DMS114 treated with DMSO at 0.1 percent for 48 hours (cell line): ENCODE data around the gene NXPE3.
"Not testable (repeated sequence)": the region's sequence is repeated elsewhere in the genome, so short reads cannot be mapped to it uniquely, and the experiment has no call there.

ENCODE experiments used
- DNase-seq: peaks from one replicate; lab custom pipeline; 2025; ENCODE audit not compliant: unreplicated experiment; lab: John Stamatoyannopoulos, UW

Gene NXPE3

GRCh38 chr3:101851072-101851770 is 72.2 kb downstream of the NXPE3 start:
- no peak for DNase-seq

GRCh38 chr3:101851850-101852714 is 73.1 kb downstream of the NXPE3 start:
- DNase-seq, result no peak

GRCh38 chr3:101852983-101853840 is 74.2 kb downstream of the NXPE3 start:
- DNase-seq, result no peak

- no peak for DNase-seq
These were observed 75.0 kb downstream of the NXPE3 start for GRCh38 chr3:101853982-101854381.

- DNase-seq, result no peak
These were observed 75.7 kb downstream of the NXPE3 start for GRCh38 chr3:101854608-101855304.

- no peak for DNase-seq
These were observed 78.3 kb downstream of the NXPE3 start for GRCh38 chr3:101857301-101857741.

GRCh38 chr3:101858464-101859030 is 79.5 kb downstream of the NXPE3 start:
- no peak for DNase-seq

- DNase-seq, result no peak
These were observed 81.0 kb downstream of the NXPE3 start for GRCh38 chr3:101859882-101860448.

- DNase-seq, result no peak
These were observed 82.3 kb downstream of the NXPE3 start for GRCh38 chr3:101861212-101861788.

- no peak for DNase-seq
These were observed 82.9 kb downstream of the NXPE3 start for GRCh38 chr3:101861789-101862415.

- DNase-seq, result no peak
These were observed 83.6 kb downstream of the NXPE3 start for GRCh38 chr3:101862416-101863165.

GRCh38 chr3:101864926-101865325 is 85.9 kb downstream of the NXPE3 start:
- not testable (repeated sequence) for DNase-seq

- DNase-seq, result no peak
These were observed 86.9 kb downstream of the NXPE3 start for GRCh38 chr3:101865751-101866509.

- no peak for DNase-seq
These were observed 88.5 kb downstream of the NXPE3 start for GRCh38 chr3:101867511-101867910.

- DNase-seq, result no peak
These were observed 89.0 kb downstream of the NXPE3 start for GRCh38 chr3:101867996-101868395.

GRCh38 chr3:101868534-101869464 is 89.8 kb downstream of the NXPE3 start:
- no peak for DNase-seq

GRCh38 chr3:101870138-101870537 is 91.1 kb downstream of the NXPE3 start:
- no peak for DNase-seq
